Measurements from ENCODE around the gene COL16A1.

COL16A1 gene

DNA sequence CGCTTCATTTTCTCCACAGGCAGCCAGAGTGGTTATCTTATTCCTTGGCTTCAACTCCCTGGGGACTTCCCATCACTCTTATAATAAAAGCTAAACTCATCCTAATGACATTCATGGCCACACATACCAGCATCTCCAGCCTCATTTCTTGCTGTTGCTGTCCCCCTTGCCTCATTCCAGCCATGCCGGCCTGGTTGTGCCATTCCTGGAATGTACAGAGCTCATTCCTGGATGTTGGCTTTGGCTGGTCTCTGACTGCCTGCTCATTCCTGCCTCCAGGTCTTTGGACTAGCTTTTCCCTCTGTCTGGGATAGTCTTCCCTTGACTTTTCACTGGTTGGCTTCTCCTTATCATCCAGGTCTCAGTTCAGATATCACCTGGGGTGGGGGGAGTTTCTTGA lies 56.7 kb downstream of the COL16A1 start:
- DNase-seq (ENCODE audit: low spot score): no peak

DNA sequence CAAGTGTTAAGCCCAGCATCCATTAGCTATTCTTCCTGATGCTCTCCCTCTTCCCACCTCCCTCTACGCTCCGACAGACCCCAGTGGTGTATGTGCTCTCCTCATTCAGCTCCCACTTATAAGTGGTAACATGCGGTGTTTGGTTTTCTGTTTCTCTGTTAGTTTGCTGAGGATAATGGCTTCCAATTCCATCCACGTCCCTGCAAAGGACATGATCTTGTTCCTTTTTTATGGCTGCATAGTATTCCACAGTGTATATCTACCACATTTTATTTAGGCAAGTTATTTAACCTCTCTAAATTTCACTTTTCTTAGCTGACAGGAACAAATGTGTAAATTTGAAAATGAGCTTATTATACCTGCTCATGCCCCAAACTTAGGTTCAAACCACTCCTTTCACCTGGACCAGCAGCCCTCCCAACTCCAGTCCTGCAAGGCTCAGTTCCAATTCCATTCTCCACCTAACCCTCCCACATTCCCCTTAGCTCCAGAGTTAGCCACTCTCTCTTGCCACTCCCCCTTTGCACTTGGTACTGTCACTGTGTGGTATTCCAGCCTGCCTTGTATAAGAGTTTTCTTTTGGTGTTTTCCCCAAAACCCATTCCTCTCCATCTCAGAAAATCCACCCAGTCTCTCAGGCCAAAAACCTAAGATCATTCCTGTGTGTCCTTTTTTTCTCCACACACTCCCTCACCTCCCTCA lies 57.4 kb downstream of the COL16A1 start:
- no peak for DNase-seq (ENCODE audit: low spot score)

DNA sequence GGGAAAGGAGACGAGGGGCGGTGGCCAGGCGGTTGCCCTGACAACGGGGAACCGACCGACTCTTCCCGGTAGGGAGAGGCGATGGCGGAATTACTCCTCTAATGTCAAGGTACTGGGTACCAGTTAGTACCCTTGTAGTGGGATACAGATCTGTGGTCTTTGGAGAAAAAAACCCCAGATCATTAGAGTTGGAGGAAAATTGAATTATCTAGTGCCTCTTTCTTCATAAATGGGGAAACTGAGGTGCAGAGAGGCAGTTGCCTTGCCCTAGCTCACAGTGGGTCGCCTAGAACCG lies 58.6 kb downstream of the COL16A1 start:
- no peak for DNase-seq (ENCODE audit: low spot score)

DNA sequence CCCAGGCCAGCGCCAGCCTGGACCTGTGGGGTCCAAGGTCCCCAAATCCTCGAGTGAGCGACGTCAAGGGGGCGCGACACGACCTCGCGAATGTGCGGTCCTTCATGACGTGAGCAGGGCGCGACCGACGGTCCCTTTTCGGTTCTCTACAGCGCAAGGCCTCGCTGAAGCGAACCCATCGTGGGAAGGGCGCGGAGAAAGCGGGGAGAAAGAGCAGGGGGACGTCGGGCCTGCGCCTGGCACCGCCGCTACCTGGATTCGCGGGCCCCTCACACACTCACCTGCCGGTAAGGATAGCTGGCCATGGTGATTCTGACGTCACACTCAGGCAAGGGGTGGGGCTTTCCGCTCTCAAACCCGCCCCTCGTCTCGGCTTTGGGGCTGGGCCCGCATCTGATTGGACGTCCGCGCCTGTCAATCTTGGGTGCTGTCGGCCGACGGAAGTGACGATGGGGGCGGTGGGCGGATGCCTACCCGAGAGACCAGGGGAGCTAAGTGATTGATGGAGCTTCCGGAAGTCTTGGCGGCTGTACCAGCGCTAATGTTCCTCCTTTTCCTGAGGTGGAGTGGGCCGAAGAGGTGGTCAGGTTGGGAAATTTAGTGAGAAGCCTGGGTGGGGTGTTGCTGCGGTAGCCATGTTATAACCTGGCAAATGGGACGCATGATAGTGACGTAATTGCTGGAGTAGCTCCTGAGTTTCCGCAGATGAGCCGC lies 59.1 kb downstream of the COL16A1 start, which contains the start of gene PEF1:
TSS of gene PEF1 (minus strand) at position 317 of the 714 bp plus-strand sequence. CDS start at position 305, 12 bp downstream.
- DNase-seq (ENCODE audit: low spot score): peak; percentile 98

GRCh38 chr1:31643976-31644559 lies 59.7 kb downstream of the COL16A1 start:
- no peak for DNase-seq (ENCODE audit: low spot score)

- no peak for DNase-seq (ENCODE audit: low spot score)
These were observed 60.9 kb downstream of the COL16A1 start for GRCh38 chr1:31642897-31643296.

GRCh38 chr1:31642366-31642765 lies 61.5 kb downstream of the COL16A1 start:
- DNase-seq (ENCODE audit: low spot score): no peak

DNA sequence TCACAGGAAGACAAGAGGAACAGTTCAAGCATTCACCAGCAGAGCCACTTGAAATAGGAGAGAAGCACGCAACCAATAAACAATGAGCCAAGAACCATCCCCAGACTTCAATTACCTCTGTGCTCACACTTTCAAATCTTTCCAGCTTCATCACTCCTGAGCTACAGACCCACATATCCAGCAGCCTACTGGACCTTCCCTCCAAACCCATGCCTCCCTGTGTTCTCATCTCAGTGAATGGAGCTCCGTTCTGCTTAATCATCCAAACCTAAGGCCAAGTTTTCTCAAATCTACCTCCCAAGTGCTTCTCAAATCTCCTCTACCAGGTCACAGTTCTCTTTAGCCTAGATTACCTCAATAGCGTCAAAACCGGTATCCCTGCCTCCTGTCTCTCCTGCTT lies 62.9 kb downstream of the COL16A1 start:
- DNase-seq (ENCODE audit: low spot score): no peak

- DNase-seq (ENCODE audit: low spot score): no peak
These were observed 63.6 kb downstream of the COL16A1 start for GRCh38 chr1:31640179-31640578.

- peak; percentile 70 for DNase-seq (ENCODE audit: low spot score)
These were observed 64.3 kb downstream of the COL16A1 start for GRCh38 chr1:31639543-31639942.

DNA sequence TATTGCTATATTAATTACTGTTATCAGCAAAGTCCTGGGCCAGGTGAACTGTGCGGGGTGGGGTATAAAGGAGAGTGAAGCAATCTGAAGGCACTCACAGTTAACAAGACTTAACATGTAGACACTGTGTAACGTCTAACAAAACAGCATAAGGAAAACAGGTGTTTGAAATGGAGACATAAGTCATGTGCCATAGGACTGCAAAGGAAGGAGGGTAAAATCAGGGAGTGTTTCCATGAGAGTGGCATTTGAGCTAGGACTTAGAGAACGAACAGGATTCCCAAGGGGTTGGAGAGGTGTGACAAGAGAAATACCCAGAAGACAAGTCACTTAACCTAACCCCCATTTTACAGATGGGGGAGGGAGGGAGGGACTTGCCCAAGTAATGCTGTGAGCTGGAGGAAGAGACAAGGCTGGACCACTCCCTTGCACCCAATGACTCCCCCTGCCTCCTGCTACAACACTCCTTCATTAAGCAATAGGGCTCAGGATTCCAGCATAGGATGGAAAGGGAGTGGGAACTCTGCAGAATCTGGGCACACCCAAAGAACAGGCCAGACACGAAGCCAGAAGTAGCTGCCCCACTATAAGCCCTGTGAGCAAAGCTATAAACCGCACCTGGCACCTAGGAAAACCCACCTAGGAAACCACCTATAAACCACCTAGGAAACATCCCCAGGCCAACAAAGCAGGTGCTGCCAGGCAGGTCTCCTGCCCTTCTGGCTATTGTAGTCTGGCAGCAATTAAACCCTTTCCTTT lies 65.7 kb downstream of the COL16A1 start:
- no peak for DNase-seq (ENCODE audit: low spot score)

GRCh38 chr1:31633117-31633516 lies 70.7 kb downstream of the COL16A1 start:
- peak; percentile 37 for DNase-seq (ENCODE audit: low spot score)

DNA sequence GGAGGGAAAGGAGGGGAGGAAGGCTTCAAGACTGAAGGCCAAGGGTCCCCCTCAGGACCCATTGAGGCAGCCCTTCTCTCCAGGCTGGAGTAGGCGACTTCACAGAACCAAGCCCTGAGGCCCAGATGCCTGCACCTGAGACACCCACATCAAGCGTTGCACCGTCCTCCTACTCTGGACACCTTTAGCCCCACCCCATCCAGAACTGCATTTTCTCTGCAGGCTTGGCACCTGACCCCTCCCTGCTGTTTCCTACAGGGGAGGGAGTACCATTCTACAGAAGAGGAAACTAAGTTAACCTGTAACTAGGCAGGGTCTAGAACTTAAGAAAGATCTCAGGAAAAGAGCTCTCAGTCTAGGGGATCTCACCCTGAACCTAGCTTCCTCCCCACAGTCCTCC lies 71.2 kb downstream of the COL16A1 start:
- no peak for DNase-seq (ENCODE audit: low spot score)

GRCh38 chr1:31628931-31629556 lies 74.8 kb downstream of the COL16A1 start:
- no peak for DNase-seq (ENCODE audit: low spot score)

DNA sequence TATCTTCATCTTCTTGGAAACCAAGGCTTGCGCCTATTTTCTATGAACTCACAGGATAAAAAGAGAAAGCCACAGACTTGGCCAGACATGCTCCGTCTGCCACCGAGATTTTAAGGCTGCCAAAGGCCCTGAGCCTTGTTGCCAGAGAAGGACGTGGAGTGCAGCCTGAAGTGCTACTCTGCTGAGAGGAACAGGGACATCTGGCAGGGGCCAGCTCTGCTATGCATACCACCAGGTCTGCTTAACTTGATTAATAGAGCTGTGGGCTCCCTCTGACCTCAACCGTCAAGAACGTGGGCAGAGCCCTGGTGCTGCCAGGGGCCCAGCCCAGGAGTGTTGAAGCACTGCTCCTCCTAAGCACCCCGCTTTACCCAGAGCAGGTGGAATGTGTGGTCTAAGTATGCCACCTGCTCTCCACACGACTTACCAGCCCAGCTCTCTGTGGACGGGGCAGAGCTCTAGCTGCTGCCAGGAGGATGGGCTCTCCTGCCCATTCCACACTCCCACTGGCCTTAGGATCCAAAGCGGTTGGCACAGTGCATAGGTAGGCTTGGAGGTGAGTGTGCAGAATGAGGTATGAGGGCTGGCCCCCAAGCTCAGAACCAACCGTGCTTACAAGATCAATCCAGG lies 75.8 kb downstream of the COL16A1 start:
- no peak for DNase-seq (ENCODE audit: low spot score)

GRCh38 chr1:31627301-31627929 lies 76.4 kb downstream of the COL16A1 start:
- no peak for DNase-seq (ENCODE audit: low spot score)

DNA sequence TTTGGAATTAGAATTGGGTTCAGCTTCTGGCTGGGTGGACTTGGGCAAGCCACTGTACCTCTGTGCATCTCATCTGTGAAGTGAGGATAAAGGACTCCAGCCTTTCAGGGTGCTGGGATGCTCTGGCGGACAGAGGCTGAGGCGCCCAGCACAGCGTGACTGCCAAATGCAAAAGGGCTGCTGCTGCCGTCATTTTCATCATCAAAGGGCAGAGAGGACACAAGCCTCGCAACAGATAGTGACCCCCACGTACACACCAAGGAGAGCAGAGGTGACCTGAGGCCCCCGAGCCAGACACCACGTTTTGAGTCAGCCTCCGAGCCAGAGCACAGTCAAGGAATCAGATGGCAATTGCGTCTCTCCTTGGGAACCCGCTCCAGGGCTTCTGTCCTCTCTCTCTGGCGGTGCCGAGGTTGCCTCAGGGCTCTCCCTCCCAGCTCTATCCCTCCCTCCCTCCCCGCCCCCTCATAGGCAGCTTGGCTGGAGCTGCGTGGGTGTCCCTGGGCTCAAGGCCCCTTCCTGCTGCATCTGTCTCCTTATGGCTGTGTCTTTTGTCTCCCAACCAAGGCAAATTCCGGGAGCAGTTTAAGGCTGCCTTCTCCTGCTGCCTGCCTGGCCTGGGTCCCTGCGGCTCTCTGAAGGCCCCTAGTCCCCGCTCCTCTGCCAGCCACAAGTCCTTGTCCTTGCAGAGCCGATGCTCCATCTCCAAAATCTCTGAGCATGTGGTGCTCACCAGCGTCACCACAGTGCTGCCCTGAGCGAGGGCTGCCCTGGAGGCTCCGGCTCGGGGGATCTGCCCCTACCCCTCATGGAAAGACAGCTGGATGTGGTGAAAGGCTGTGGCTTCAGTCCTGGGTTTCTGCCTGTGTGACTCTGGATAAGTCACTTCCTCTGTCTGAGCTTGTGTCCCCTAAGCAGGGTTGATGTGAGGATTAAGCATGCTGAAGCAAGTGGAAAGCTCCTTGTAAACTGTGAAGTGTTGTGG lies 77.3 kb downstream of the COL16A1 start:
- DNase-seq (ENCODE audit: low spot score): no peak

GRCh38 chr1:31625561-31626222 lies 78.1 kb downstream of the COL16A1 start:
- peak; percentile 55 for DNase-seq (ENCODE audit: low spot score)

GRCh38 chr1:31624731-31625514 lies 78.9 kb downstream of the COL16A1 start:
- no peak for DNase-seq (ENCODE audit: low spot score)

Data from kidney tubule cell (primary cell).